PC-9 (cell line): ENCODE data around the gene PPP4R3B. TPM values are rescaled to one million over a fixed set of nuclear protein-coding genes. Genes with fewer than 3 reads are reported as not detected.

Experiments used
- BruUV-seq: library from RNA; stranded (reverse); fragments of 400-500 nt; replicated peaks from 2 replicates; lab custom pipeline; 2021; lab: Mats Ljungman, UMichigan
- CTCF ChIA-PET: fragments of 300-600 bp; sonication (Branson Sonifier 250); formaldehyde crosslinking; loops from one replicate; lab custom pipeline; 2022; ENCODE audit warnings: antibody characterized with exemption; lab: Charles Lee
- POLR2A ChIA-PET: fragments of 300-600 bp; sonication (Branson Sonifier 250); formaldehyde crosslinking; loops from one replicate; lab custom pipeline; 2022; ENCODE audit warnings: antibody characterized with exemption; ENCODE audit not compliant: unreplicated experiment; lab: Charles Lee
- DNase-seq, 2 experiments: peaks; one replicate each; pipeline versions ENCODE4 v3.0.0 to v3.0.0-alpha.2; 2015 to 2022; ENCODE audit warnings: mixed read lengths in 1 of 2
- H2AFZ ChIP-seq: fragments of 200-600 bp; sonication (generic); 2 replicates; pipeline ENCODE4 v1.8.1; 2017; ENCODE audit warnings: antibody characterized with exemption
- H3F3A ChIP-seq: fragments of 200-600 bp; sonication (generic); 2 replicates; pipeline ENCODE4 v1.8.1; 2017; ENCODE audit warnings: antibody characterized with exemption, mild to moderate bottlenecking, low read depth; ENCODE audit not compliant: insufficient read depth
- H3K27ac ChIP-seq: fragments of 200-600 bp; sonication (generic); 2 replicates; pipeline ENCODE4 v1.6.1; 2016; ENCODE audit warnings: mixed run types
- H3K27me3 ChIP-seq: fragments of 200-600 bp; sonication (generic); 2 replicates; pipeline ENCODE4 v1.6.1; 2016; ENCODE audit warnings: low read depth, mixed run types; ENCODE audit not compliant: insufficient read depth
- H3K36me3 ChIP-seq: fragments of 200-600 bp; sonication (generic); 2 replicates; pipeline ENCODE4 v1.6.1; 2016; ENCODE audit warnings: low read depth, mixed run types
- H3K4me1 ChIP-seq: fragments of 200-600 bp; sonication (generic); replicated peaks from 2 replicates; pipeline ENCODE4 v1.6.1; 2016; ENCODE audit warnings: mixed run types; ENCODE audit not compliant: insufficient read depth
- H3K4me2 ChIP-seq: fragments of 200-600 bp; sonication (generic); 2 replicates; pipeline ENCODE4 v1.6.1; 2017; ENCODE audit warnings: mixed run types
- H3K4me3 ChIP-seq: fragments of 200-600 bp; sonication (generic); 2 replicates; pipeline ENCODE4 v1.6.1; 2016; ENCODE audit warnings: mixed run types
- H3K79me2 ChIP-seq: fragments of 200-600 bp; sonication (generic); 2 replicates; pipeline ENCODE4 v1.6.1; 2017; ENCODE audit warnings: low read depth, mixed run types
- H3K9me2 ChIP-seq: fragments of 200-600 bp; sonication (generic); 2 replicates; pipeline ENCODE4 v1.8.1; 2017; ENCODE audit warnings: mild to moderate bottlenecking; ENCODE audit not compliant: insufficient read depth
- H3K9me3 ChIP-seq: fragments of 200-600 bp; sonication (generic); 2 replicates; pipeline ENCODE4 v1.8.1; 2016; ENCODE audit warnings: low read depth; ENCODE audit not compliant: insufficient read depth
- H4K20me1 ChIP-seq: fragments of 200-600 bp; sonication (generic); 2 replicates; pipeline ENCODE4 v1.8.1; 2017; ENCODE audit not compliant: insufficient read depth
- CTCF ChIP-seq: fragments of 200-600 bp; sonication (generic); conservative IDR thresholded peaks from 2 replicates; pipeline ENCODE4 v1.6.1; 2017; ENCODE audit warnings: mixed run types, antibody characterized with exemption, mild to moderate bottlenecking, moderate library complexity
- EZH2 ChIP-seq: fragments of 200-600 bp; sonication (generic); IDR thresholded peaks from 2 replicates; pipeline ENCODE4 v1.8.0; 2017; ENCODE audit warnings: antibody characterized with exemption, low read depth
- intact Hi-C: fragments of 100-400 bp; cut with micrococcal nuclease; formaldehyde crosslinking; loops from one replicate; pipeline ENCODE4 v1.10.0; 2022; ENCODE audit not compliant: unreplicated experiment
- total RNA-seq: library from RNA; stranded (reverse); gene quantifications from 2 replicates; pipeline ENCODE4 v1.2.3, GENCODE V29; 2021

The PPP4R3B gene
- total RNA-seq, 1 experiment from 2014 or later = 66.2 TPM

GRCh38 chr2:55560855-55561254, 56.6 kb downstream of the PPP4R3B start:
- Histone ChIP-seq H2AFZ (no peak overlapping the region), H3K36me3 (peaks cover 61% of the 10 kb centered on the region), H4K20me1 (no peaks in the 10 kb centered on the region; the same call in 1 of the 2 replicates), H3K9me2 (no peaks in the 10 kb centered on the region), H3K79me2 (no peaks in the 10 kb centered on the region), H3K27ac (no peak overlapping the region), H3K9me3 (peaks cover 10% of the 10 kb centered on the region), H3K4me1 (peaks cover 13% of the 10 kb centered on the region), H3K4me2 (no peak overlapping the region), H3F3A (peaks cover 15% of the 10 kb centered on the region), H3K27me3 (no peaks in the 10 kb centered on the region), H3K4me3 (no peak overlapping the region)
- no peak for TF ChIP-seq EZH2
- no TSS peak for BruUV-seq
- intact Hi-C loops = no loop called here
- DNase-seq = no peak
- ChIA-PET CTCF (no interaction called here), POLR2A (no interaction called here)

GRCh38 chr2:55556809-55557208, 60.6 kb downstream of the PPP4R3B start:
- Histone ChIP-seq H3K4me1 (peaks cover 19% of the 10 kb centered on the region), H3K9me3 (no peaks in the 10 kb centered on the region), H3K9me2 (no peaks in the 10 kb centered on the region), H3K27me3 (no peaks in the 10 kb centered on the region), H4K20me1 (no peaks in the 10 kb centered on the region; the same call in 1 of the 2 replicates), H3K36me3 (peaks cover 42% of the 10 kb centered on the region), H3K4me2 (no peak overlapping the region), H3K79me2 (peaks cover 3% of the 10 kb centered on the region; the same call in 1 of the 2 replicates), H2AFZ (no peak overlapping the region), H3F3A (peaks cover 21% of the 10 kb centered on the region), H3K27ac (peak overlapping the region; percentile 49; the same call in 1 of the 2 replicates), H3K4me3 (no peak overlapping the region)
- no TSS peak for BruUV-seq
- TF ChIP-seq CTCF (no peak), EZH2 (no peak)
- no peak for DNase-seq
- POLR2A ChIA-PET = no interaction called here
- CTCF ChIA-PET = no interaction called here
- intact Hi-C loops = no loop called here

GRCh38 chr2:55555977-55556376, 61.4 kb downstream of the PPP4R3B start:
- H3K9me2 ChIP-seq = no peaks in the 10 kb centered on the region
- peaks cover 3% of the 10 kb centered on the region; the same call in 1 of the 2 replicates for H3K79me2 ChIP-seq
- H3K4me2 ChIP-seq = peak overlapping the region; percentile 14
- CTCF ChIA-PET = interaction anchor here (0.5 to 0.7 kb wide), 3 partner anchors 715 to 1449 kb away, joined by 5 to 9 read pairs (median 6); no protein-coding TSS in a partner anchor
- no peaks in the 10 kb centered on the region for H3K9me3 ChIP-seq
- H3K27ac ChIP-seq = peak overlapping the region; percentile 49
- H3K4me3 ChIP-seq = no peak overlapping the region
- H3K27me3 ChIP-seq = no peaks in the 10 kb centered on the region
- H3K36me3 ChIP-seq = peaks cover 38% of the 10 kb centered on the region
- BruUV-seq = no TSS peak
- POLR2A ChIA-PET = interaction anchor here (0.6 to 0.8 kb wide), 2 partner anchors 160 to 1032 kb away, joined by 6 to 16 read pairs; no protein-coding TSS in a partner anchor
- peak in 1 of 2 experiments; percentile 85 for DNase-seq
- peaks cover 23% of the 10 kb centered on the region for H3F3A ChIP-seq
- no peak overlapping the region for H2AFZ ChIP-seq
- intact Hi-C loops = no loop called here
- peaks cover 19% of the 10 kb centered on the region for H3K4me1 ChIP-seq
- H4K20me1 ChIP-seq = no peaks in the 10 kb centered on the region; the same call in 1 of the 2 replicates
- no peak for TF ChIP-seq CTCF
- TF ChIP-seq EZH2 = no peak
